GM18873 (cell line): ENCODE data around the gene EXOC6.

ENCODE experiments used
- ATAC-seq: cut with Tn5 transposase; IDR thresholded peaks from one replicate; pipeline ENCODE4 v1.9.1; 2021; ENCODE audit warnings: mild to moderate bottlenecking, moderate library complexity, moderate number of reproducible peaks; ENCODE audit not compliant: unreplicated experiment, low FRiP score

Gene EXOC6

GRCh38 chr10:93074597-93075368 lies 226.5 kb downstream of the EXOC6 start:
- no peak for ATAC-seq

- ATAC-seq: no peak
Observed at GRCh38 chr10:93075369-93076221, 227.3 kb downstream of the EXOC6 start.

GRCh38 chr10:93076871-93077270 lies 228.6 kb downstream of the EXOC6 start:
- no peak for ATAC-seq

- ATAC-seq: no peak
Observed at GRCh38 chr10:93077860-93078337, 229.6 kb downstream of the EXOC6 start.

GRCh38 chr10:93079663-93080349 lies 231.5 kb downstream of the EXOC6 start:
- no peak for ATAC-seq

GRCh38 chr10:93080350-93081046 lies 232.2 kb downstream of the EXOC6 start:
- ATAC-seq: no peak

- ATAC-seq: no peak
Observed at GRCh38 chr10:93081318-93081717, 233.0 kb downstream of the EXOC6 start.

- no peak for ATAC-seq
Observed at GRCh38 chr10:93081834-93082233, 233.5 kb downstream of the EXOC6 start.

- ATAC-seq: no peak
Observed at GRCh38 chr10:93083743-93084539, 235.6 kb downstream of the EXOC6 start.

- no peak for ATAC-seq
Observed at GRCh38 chr10:93085272-93085859, 237.0 kb downstream of the EXOC6 start.

- ATAC-seq: no peak
Observed at GRCh38 chr10:93086289-93086688, 238.0 kb downstream of the EXOC6 start.

GRCh38 chr10:93087846-93088245 lies 239.5 kb downstream of the EXOC6 start:
- ATAC-seq: no peak

- no peak for ATAC-seq
Observed at GRCh38 chr10:93088466-93088865, 240.1 kb downstream of the EXOC6 start.

GRCh38 chr10:93090619-93091018 lies 242.3 kb downstream of the EXOC6 start:
- ATAC-seq: no peak

GRCh38 chr10:93091960-93092359 lies 243.6 kb downstream of the EXOC6 start:
- ATAC-seq: no peak

- ATAC-seq: no peak
Observed at GRCh38 chr10:93095225-93095624, 246.9 kb downstream of the EXOC6 start.

GRCh38 chr10:93096901-93097300 lies 248.6 kb downstream of the EXOC6 start:
- no peak for ATAC-seq

GRCh38 chr10:93097386-93097785 lies 249.1 kb downstream of the EXOC6 start:
- no peak for ATAC-seq

- no peak for ATAC-seq
Observed at GRCh38 chr10:93098816-93099215, 250.5 kb downstream of the EXOC6 start.
